Stimulated activated CD4-positive, alpha-beta T cell treated with anti-CD3 and anti-CD28 coated beads, TNF-alpha, amount 100 ng/mL, for 4 hours (primary cell): ENCODE results near the gene GPC5.
"Not testable (repeated sequence)": the region's sequence is repeated elsewhere in the genome, so short reads cannot be mapped to it uniquely, and the experiment has no call there.

Experiments
- DNase-seq, 3 experiments: peaks; one replicate each; pipeline ENCODE4 v3.0.0-alpha.2; 2020; ENCODE audit warnings: low read depth in 3 of 3

GPC5 gene

DNA sequence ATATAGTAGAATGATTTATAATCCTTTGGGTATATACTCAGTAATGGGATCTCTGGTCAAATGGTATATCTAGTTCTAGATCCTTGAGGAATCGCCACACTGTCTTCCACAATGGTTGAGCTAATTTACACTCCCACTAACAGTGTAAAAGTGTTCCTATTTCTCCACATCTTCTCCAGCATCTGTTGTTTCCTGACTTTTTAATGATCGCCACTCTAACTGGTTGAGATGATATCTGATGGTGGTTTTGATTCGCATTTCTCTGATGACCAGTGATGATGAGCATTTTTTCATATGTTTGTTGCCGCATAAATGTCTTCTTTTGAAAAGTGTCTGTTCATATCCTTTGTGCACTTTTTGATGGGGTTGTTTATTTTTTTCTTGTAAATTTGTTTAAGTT is 1140.7 kb downstream of the GPC5 start:
- DNase-seq = not testable (repeated sequence)

DNA sequence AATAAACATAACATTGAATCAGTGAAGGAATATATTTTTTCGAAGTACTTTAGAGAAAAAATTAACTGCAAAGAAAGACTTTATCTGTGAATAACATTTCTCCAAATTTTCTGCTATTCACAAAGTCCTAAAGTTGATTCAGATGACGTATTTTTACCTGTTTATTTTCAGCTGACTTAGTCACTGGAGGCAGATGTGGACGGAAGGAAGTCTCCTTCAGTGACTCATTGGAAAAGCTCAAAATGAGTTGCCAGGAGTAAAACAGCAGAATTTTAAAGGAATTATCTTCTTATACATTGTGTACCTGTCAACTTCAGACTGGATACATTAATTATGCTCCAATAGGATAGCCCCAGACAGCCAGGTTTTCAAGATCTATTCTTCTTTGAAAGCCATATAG is 1148.8 kb downstream of the GPC5 start:
- no peak for DNase-seq

DNA sequence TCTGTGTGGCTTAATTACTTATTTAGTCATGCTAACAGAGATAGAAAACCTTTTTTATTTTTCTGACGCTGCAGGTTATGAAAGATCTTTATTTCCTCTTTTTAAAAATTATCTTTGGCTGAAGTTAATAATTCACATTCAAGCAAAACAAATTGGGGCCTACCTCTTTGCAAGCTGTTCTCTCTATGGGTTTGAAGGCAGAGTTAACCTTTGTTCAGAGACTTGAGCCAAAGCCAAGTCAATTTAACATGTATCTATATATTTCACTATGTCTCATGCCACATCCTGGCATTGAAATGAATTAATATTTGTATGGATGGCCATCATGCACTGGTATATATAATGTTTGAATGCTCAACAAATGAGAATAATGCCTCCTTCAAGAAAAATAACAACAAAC is 1150.9 kb downstream of the GPC5 start:
- no peak for DNase-seq

DNA sequence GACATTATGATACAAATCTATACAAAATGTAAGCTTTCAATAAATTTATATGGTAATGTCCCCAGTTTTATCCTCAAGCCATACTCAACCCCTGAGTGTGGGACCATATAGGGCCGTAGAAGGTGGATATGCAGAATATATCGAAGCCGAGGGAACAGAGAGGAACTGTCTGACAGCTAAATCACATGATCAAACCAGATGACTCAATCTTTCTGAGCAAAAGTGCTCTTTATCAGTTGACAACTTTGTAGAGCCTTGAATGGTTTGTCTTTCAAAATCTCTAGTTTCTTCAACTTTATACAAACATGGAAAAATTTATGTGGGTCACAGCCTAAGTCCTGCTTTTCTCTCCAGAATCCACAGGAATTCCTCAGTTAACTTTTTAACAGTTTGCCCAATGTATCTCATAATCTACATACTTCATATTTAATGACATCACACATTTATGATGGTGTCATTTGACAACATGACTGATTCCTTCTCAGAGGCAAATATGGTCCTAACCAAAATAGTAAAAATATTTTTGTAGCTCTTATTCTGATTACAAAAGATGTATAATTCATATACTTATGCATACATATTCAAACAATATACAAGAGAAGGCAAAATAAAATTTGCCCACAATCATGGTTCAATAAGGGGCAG is 1155.2 kb downstream of the GPC5 start:
- no peak for DNase-seq

DNA sequence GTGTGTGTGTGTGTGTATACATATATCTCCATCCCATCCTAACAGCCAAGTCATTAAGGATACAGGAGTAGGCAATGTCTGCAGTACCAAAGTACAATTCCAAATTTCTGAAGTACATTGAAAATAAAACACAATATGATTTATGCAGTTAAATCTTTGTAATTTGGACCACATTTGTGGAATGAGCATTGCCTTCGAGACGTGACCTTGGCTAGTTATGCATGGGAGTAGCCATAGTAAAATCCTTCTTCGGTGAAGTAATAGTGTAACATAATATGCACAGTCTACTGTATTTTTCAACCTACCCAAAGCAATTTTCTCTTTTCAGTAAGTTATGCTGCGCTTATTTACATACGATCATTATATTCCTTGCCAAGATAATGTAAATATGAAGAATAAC is 1162.5 kb downstream of the GPC5 start:
- DNase-seq = no peak

DNA sequence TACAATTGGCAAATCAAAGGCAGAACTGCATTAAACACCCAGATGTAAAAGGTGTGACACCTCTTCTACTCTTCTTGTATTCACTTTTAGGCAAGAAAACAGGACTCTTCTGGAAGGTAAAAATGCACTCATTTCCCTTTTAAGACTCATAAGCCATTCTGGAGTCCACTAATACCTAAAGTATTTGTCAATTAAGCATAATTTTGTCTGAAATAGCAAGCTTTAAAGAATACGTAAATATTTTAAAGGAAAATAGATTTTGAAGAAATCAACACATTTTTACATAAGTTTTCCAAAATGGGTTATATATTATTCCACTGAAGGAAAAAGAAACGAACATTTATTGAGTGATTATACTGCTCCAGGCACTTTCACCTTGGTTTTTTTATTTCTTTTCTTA is 1166.5 kb downstream of the GPC5 start:
- no peak for DNase-seq

DNA sequence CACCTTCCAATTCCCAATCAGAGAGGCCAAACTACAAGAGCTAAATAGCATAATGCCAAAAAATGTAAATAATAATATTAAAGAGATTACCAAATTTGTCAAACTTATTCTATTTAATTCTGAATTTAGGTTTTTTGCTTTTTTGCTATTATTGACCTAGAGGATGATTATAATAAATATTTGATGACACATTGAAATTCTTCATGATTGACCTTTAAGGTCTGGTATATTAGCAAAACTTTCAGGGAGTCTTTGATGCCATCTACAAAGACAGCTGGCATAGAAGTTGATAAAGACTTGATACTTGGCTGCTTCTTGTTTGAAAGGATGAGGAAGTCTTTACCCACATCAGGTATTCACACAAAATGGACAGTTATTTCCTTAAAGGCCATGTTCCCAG is 1168.3 kb downstream of the GPC5 start:
- no peak for DNase-seq

DNA sequence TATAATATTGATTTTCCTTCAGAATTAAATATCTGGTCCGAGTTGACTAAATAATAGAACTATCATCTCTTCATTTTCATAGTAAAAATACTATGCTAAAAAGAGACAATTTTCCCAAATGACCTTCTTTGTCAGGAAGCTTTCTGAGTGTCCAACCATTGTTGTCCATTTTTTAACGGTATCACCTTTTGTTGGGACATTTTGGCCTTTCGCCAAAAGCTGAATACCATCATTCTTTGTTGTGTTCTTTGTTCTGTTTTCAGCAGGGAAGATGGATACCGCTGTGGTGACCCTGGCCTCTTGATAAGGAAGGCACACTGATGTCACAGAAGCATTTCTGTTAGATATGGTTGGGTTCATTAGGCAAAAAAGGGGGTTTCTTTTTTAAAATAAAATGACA is 1173.8 kb downstream of the GPC5 start:
- no peak for DNase-seq

DNA sequence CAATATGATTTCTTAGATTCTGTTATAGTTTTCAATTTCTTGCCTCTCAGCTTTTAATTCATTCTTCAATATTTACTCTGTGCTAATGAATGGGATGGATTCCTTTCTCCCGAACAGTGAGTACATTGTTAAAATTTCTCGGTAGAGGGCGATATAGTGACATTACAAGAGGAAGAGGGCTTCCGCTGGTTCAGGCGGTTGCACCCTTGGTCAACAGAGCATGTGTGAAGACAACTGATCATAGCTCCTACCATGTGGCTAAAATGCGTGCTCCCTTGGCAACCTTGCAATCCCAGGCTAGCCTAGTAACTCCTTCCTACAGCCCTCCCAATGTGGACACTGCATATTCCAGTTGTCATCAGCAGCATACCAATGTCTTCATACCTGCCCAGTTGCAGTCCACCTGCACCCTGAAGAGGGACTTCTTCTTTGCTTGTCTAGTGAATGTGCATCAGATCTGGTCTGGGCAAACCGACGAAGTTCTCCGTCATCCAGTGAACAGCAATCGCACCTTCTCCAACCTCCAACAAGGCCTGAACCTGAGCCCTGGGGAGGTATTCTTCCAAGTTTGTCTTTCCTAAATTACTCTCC is 1175.1 kb downstream of the GPC5 start:
- no peak for DNase-seq

DNA sequence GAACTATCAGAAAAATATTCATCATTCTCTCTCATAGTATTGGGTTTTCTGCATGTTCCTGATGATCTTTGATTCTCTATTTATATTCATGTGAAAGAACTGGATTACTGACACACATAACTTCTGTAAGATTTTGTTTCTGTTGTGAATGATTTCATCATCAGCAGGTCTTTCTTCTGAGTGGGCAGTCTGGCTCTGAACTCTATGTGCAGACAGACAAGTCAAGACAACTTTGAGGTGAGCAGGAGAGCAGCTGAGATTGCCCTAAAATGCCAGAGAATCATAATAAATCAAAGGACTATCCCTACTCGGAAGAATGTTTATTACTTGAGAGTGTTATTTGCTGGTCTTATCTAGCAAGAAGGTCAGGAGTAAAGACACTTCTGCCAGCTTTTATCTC is 1176.1 kb downstream of the GPC5 start:
- no peak for DNase-seq

DNA sequence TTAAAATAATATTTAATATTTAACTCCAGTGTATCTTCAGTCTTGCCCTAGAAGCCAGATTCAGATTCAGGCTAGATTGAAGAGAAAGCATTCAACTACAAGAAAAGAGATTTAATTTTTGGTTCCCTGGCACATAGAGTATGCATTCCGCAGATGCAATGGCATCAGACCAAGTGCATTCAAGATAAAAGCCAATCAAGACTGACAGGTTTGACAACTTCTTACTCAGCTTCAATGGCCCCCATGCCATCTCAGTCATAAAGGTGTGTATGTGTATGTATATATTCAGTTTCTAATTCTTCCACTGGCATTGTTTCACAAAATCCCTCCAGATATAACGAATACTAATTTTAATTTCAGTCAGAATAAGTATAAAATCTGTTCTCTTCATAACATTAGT is 1177.4 kb downstream of the GPC5 start:
- no peak for DNase-seq

DNA sequence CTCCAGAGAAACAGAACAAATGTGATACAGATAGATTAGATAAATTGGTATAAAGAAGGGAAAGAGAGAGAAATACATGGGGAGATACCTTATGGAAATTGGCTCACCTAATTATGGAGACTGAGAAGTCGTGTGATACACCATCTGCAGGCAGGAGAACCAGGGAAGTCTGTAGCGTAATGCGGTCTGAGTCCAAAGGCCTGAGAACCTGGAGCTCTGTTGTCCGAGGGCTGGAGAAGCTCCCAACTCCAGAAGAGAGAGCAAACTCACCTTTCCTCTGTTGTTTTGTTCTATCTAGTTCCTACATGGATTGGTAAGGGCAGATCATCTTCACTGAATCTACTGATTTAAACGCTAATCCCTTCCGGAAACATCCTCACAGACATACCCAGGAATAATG is 1179.9 kb downstream of the GPC5 start:
- no peak for DNase-seq

DNA sequence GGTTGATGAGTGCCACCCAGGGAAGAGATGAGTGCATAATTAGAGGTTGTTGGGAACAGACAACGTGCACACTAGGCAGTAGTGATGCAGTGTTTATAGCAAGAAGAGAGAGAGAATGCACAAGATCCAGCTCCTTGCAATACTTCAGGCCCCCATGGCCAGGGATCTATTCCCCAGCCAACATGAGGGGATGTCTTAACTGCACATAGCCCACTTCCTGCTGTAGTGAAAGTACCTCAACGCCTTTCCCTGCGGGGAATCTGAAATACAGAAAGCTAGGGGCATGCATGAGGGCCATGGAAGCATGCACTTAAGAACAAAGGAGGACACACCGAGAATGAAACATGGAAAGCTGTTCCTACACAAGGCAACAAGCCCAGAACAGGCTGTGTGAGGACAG is 1191.5 kb downstream of the GPC5 start:
- no peak for DNase-seq

DNA sequence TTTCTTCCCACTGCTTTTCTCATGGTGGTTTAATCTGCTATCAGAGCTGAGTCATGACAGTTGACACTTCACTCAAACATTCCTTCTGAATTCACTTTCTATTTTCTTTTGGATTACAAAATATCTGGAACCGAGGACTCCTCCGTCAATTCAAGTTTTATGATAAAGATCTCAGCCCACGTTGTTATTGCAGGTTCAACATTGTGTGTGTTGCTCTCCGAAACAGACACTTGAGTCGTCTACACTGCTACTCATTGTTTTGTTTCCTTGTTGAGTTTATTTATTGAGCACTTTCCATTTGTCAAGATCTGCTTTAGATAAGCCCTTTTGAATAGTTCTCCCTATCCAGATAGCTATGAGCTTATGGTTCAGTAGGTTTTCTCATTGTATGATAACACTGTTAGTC is 1192.1 kb downstream of the GPC5 start:
- DNase-seq = no peak

DNA sequence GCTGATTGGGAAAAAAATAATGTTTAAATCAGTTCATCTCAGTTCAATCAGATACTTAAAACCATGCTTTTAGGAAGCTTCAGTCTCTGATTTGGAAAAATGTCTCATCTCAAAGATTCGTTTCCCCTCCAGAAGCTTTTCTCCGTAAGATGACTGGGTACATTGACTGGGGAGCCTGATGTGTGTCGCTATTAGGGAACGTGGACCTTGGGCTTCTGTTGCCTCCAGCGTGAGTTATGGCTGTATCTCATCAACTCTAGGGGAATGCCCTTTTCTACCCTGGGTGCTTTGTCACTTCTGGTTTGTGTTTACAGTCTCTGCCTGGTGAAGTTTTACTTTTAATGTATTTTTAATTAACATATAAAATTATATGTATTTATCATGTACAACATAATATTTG is 1192.7 kb downstream of the GPC5 start:
- DNase-seq = no peak

DNA sequence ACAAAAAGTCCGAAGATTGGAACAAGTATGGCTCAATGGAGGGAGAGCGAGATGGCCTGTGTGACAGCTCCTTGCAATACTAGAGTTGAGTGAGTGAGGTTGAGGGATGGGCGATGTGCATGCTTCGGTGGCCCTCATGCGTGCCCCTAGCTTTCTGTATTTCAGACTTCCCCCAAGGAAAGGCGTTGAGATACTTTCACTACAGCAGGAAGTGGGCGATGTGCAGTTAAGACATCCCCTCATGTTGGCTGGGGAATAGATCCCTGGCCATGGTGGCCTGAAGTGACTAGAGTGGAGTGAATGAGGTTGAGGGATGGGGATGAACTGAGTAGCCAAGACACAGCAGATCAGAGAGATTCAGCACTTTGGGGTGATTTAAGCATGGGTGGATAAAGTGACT is 1194.3 kb downstream of the GPC5 start:
- no peak for DNase-seq

DNA sequence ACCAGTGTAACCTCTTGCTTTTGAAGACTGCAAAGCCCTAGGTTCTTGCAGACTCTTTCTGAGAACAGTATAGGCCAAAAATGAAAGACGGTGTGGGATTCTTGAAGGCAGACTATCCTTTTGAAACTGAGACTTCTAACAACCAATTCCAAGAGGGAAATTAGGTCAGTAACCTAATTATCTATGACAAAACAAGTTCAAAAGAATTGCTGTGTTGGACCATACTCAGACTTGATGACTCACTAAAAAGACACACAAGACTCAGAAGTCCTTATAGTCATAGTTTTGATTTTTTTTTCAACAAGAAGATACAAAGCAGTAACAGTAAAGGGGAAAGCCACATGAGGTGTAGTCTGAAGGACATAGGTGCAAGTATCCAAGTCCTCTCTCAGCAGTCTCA is 1204.1 kb downstream of the GPC5 start:
- no peak for DNase-seq

DNA sequence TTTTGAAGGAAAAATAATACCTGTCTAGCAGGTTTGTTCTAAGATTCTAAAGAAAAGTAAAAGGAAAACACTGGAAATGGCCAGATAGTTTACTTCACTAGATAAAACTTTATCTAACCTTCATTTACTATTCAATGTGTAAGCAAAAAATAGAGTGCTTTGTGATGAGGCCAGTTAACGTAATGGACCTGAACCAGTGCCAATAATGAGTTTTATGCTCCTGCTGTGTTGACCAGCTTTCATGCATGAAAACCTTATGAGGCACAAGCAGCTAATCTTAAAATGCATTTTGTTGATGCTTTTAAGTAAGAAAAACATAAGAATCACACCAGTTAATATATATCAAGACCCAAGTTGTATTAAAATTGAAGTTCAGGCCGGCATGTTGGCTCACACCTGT is 1211.0 kb downstream of the GPC5 start:
- DNase-seq = no peak

DNA sequence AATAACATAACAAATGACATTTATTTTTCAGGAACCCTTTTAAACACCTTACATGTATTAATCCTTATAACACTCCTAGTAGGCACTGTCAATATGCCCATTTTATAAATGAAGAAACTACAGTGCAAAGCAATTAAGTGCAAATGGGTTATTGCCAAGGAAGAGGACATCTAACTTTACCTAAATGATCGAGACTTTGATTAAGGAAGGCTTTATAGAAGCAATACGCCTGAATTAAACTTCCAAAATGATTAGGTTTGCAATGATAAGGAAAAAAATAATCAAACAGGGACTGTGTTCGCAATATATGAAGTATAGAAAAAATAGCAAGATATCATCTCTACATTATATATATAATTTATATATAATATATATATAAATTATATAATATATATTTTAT is 1214.5 kb downstream of the GPC5 start:
- no peak for DNase-seq

DNA sequence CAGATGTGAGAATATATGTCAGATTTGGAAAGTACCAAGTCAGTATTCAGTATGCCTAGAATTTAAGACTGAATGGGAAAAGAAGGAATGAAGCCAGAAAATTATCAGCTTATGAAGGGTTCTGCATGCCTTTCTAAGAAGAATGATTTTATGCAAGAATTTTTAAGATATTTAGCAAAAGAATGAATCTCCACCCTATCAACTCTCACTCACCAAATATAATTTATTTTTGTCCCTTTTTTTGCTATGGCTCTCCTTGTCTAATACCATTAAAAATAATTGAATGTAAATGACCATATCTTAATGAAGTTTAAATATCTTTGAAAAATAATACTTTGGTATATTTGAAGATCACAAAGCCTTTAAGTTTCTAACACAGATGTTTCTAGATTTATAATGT is 1215.5 kb downstream of the GPC5 start:
- DNase-seq = no peak

DNA sequence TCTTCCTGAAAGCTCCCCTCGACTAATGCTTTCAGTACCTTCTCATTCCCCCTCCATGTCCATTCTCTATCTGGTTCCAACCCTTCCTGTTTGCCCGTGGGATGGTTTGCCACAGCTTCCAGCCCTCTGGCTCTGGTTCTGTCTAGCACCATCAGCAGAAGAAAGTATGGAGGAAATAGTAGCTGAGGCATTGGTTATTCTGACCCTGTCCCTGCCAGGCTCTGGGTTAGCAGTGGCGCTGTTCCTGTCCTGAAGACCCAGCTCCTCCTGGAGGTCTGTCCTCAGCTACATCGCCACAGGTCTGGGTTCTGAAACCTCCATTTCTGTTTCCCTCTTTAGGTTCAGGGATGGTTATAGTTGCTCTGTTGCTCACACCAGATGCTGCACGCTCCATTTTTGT is 1223.6 kb downstream of the GPC5 start:
- DNase-seq = no peak

DNA sequence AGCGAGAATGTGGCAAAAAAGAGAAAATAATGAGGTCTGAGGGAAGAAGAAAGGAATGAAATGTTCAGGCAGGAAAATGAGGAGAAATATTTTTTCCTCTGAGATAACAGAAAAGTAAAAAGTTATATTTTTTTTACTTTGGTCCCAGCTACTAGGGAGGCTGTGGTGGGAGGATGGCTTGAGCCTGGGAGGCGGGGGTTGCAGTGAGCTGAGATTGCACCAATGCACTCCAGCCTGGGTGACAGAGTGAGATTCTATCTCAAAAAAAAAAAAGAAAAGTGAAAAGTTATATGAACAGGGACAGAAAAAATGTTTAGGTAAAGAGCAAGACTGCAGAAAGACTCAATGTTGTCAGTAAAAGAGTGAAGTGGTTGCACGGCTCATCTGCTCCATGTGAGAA is 1224.5 kb downstream of the GPC5 start:
- no peak for DNase-seq

DNA sequence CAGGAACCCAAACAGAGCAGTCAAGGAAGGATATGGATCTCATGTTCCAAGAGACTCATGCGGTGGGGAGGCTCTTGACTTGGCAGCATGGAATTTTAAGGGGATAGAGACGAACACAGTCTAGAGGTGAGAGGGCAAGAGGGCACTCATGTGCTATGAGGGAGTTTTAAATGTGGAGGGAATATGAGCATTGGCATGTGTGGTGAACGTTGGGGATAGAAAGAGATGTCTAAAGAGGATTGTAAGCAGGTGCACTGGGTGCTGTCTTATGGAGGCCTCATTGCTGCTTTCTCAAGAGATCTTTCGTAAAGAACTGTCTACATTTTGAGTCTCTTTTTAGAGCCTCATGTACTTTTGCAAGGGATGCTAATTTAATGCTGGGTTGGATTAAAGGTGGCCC is 1227.9 kb downstream of the GPC5 start:
- no peak for DNase-seq

DNA sequence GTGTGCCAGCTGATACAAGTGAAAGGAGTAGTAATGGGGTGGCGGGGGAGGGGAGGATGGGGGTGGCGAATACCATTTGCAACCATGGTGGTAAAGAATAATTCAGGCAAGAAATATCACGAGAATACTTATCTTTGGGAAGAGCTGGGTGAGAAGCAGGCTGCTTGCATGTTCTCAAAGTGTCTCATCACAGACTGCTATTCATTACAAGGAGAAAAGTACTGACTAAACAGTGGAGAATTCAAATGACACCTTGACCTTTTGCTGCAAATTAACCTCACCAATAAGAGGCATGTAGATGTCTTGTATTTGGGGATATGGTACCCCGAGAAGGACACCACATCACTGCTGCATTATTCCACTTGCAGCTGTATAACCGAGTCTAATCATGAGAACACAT is 1242.5 kb downstream of the GPC5 start:
- no peak for DNase-seq
